Glomerular endothelial cell (primary cell): ENCODE data around the gene INO80C. TPM values are rescaled to one million over a fixed set of nuclear protein-coding genes. Genes with fewer than 3 reads are reported as not detected.
"Not testable (repeated sequence)": the region's sequence is repeated elsewhere in the genome, so short reads cannot be mapped to it uniquely, and the experiment has no call there.

ENCODE experiments used
- DNase-seq: peaks from one replicate; pipeline ENCODE4 v3.0.0-alpha.2; 2011; ENCODE audit warnings: low read depth, low spot score; ENCODE audit errors: extremely low read depth
- total RNA-seq: library from RNA; depleted of rRNA; stranded (reverse); fragments of >200 nt; gene quantifications from 2 replicates; pipeline ENCODE4 v1.2.3, GENCODE V29; 2015

Gene INO80C
- total RNA-seq, 1 donor from 2014 or later, result 30.8 TPM

- DNase-seq, result no peak
Observed at GRCh38 chr18:35463827-35464226, 33.9 kb downstream of the INO80C start.

- DNase-seq, result peak; percentile 86
Observed at GRCh38 chr18:35463050-35463449, 34.7 kb downstream of the INO80C start.

- no peak for DNase-seq
Observed at GRCh38 chr18:35460736-35461161, 37.0 kb downstream of the INO80C start.

GRCh38 chr18:35459997-35460396, 37.8 kb downstream of the INO80C start:
- no peak for DNase-seq

- DNase-seq, result peak; percentile 83
Observed at GRCh38 chr18:35458677-35459441, 38.9 kb downstream of the INO80C start.

- no peak for DNase-seq
Observed at GRCh38 chr18:35458271-35458670, 39.5 kb downstream of the INO80C start.

- DNase-seq, result no peak
Observed at GRCh38 chr18:35457140-35457704, 40.5 kb downstream of the INO80C start.

- DNase-seq, result no peak
Observed at GRCh38 chr18:35455926-35456763, 41.6 kb downstream of the INO80C start.

GRCh38 chr18:35454803-35455202, 43.0 kb downstream of the INO80C start:
- DNase-seq, result no peak

GRCh38 chr18:35453065-35453464, 44.7 kb downstream of the INO80C start:
- not testable (repeated sequence) for DNase-seq

- DNase-seq, result no peak
Observed at GRCh38 chr18:35451916-35452315, 45.8 kb downstream of the INO80C start.

GRCh38 chr18:35451032-35451431, 46.7 kb downstream of the INO80C start:
- no peak for DNase-seq

GRCh38 chr18:35444636-35445035, 53.1 kb downstream of the INO80C start:
- no peak for DNase-seq

- no peak for DNase-seq
Observed at GRCh38 chr18:35443847-35444246, 53.9 kb downstream of the INO80C start.

- DNase-seq, result no peak
Observed at GRCh38 chr18:35443434-35443833, 54.3 kb downstream of the INO80C start.

GRCh38 chr18:35442701-35443100, 55.1 kb downstream of the INO80C start:
- no peak for DNase-seq

GRCh38 chr18:35441857-35442595, 55.7 kb downstream of the INO80C start:
- no peak for DNase-seq

- no peak for DNase-seq
Observed at GRCh38 chr18:35438480-35439234, 59.1 kb downstream of the INO80C start.

GRCh38 chr18:35437836-35438235, 59.9 kb downstream of the INO80C start:
- DNase-seq, result no peak

GRCh38 chr18:35436076-35436649, 61.6 kb downstream of the INO80C start:
- no peak for DNase-seq
